CMK (cell line): ENCODE measurements around the gene OTUD5.

ENCODE experiments used
- DNase-seq: peaks from one replicate; pipeline ENCODE4 v3.0.0-alpha.2; 2010; ENCODE audit warnings: low read depth

Gene OTUD5

GRCh38 chrX:48937054-48937907, 20.1 kb downstream of the OTUD5 start:
- peak; percentile 94 for DNase-seq

- no peak for DNase-seq
These were observed 20.9 kb downstream of the OTUD5 start for GRCh38 chrX:48936429-48937053.

- DNase-seq: no peak
These were observed 22.1 kb downstream of the OTUD5 start for GRCh38 chrX:48935301-48935670.

DNA sequence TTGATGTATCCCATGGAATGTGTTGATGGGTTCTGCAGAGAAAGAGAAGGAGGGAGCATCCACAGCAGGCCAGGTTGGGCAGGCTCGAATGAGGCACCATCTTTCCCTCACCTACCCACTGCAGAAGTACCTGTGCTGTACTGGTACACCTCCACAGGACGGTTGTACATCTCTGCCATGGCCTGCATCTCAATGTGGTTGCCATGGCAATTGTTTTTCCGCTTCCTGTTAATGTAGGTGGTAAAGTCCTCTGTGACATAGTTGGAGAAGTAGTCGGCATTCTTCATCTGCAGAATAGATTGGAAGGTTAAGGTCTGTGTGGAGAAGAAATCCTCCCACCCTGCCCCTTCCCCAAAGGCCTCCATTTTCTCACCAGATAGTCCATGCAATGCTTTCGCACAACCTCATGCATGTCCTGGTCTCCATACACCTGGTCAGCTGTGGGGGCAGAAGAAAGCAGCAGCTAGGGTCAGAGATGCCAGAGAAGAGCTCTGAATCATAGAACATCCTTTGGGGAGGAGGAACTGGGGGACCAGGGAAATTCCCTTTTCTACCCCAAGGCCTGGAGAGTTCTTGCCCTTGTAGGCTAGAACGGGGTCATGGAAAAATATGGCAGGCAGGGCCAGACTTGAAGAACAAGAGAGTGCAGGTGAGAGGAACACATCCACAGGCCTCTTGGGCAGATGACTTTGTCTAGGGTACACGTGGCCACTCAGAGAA, 22.7 kb downstream of the OTUD5 start:
- DNase-seq: no peak

DNA sequence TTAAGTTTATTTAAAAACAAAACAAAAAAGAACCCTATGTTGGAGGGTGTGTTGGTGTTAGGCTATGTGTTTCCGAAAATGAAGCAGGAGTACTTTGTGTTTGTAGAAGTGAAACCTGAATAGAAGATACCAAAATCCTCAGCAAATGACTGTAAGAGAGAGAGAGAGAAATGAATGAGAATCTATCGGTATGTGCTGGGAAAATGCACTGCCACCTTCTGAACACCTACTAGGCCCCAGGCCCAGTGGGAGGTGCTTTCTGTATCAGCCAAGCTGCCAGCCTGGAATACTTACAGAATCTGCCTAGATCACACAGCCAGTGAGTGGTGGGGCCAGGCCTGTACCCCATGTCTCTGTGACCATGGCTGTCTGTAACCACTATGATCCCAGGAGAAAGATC, 23.6 kb downstream of the OTUD5 start:
- DNase-seq: no peak

GRCh38 chrX:48927736-48928382, 29.5 kb downstream of the OTUD5 start:
- DNase-seq: no peak

- no peak for DNase-seq
These were observed 30.3 kb downstream of the OTUD5 start for GRCh38 chrX:48927123-48927522.

DNA sequence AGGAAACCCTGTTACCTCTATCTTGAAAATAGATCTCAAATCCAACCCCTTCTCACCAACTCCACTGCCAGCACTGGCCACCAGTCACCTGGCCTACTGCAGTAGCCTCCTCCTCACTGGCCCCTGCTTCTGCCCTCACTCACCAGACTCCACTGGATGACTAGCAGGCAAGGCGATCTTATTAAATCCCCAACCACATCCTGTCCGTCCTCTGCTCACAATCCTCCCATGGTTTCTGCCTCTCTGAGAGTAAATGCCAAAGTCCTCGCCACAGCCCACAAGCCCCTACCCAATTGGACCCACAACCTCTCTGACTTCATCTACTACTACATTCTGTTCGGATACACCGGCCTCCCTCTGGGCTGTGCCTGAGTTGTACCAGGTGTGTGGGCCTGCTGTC, 33.1 kb downstream of the OTUD5 start:
- DNase-seq: no peak

GRCh38 chrX:48923771-48924170, 33.6 kb downstream of the OTUD5 start:
- DNase-seq: no peak

- DNase-seq: no peak
These were observed 36.7 kb downstream of the OTUD5 start for GRCh38 chrX:48920718-48921104.

DNA sequence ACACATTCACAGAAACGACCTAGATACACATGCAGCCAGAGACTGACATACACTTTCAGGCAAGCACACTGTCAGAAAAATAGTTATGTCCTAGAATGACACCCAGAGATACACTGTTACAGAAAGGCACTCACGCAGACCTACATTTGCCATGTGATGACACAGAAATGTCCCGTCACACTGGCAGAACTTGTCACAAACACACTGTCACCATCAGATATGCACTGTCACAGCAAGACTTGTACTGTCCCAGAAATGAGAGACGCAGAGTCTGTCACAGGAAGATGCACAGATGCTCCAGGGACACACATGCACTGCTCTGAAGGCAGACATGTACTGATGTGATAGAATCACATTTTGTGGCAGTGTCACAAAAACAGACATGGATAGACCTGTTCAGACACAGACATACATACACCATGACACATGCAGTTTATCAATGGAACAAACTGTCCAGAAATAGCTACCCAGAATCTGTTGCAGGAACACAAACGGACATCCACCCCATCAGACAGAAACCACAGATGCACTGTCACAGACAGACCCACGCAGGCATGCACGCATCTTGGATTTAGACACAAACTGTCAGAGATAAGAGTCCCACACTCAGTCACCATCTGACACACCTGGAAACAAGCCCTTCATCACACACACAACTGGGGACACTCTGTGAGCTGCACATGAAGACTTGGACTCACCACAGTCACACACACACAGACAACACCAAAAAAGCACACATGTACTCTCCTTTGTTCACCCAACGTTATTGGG, 37.3 kb downstream of the OTUD5 start:
- DNase-seq: no peak

DNA sequence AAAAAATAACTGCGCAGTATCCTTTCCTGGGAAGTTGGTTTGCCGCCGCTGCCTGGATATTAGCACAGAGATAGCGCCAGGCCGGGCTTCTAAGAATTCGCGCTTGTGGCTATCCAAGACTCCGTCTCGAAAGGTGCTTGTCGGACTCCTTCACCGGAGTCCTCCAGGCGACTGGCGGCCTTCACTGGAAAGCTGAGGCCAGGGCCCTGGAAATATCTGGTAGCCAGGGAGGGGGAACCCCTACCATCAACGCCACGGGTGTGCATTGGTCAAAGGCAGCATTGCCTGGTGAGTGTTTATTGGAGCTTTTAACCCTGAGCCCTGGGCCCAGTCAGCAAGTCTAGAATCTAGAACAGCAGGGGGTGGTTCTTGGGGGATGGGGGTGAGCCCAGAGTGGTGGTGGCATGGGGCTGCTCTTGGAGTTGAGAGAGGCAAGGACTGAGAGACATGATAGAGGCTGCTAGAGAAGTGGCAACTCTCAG, 38.0 kb downstream of the OTUD5 start:
- DNase-seq: no peak

DNA sequence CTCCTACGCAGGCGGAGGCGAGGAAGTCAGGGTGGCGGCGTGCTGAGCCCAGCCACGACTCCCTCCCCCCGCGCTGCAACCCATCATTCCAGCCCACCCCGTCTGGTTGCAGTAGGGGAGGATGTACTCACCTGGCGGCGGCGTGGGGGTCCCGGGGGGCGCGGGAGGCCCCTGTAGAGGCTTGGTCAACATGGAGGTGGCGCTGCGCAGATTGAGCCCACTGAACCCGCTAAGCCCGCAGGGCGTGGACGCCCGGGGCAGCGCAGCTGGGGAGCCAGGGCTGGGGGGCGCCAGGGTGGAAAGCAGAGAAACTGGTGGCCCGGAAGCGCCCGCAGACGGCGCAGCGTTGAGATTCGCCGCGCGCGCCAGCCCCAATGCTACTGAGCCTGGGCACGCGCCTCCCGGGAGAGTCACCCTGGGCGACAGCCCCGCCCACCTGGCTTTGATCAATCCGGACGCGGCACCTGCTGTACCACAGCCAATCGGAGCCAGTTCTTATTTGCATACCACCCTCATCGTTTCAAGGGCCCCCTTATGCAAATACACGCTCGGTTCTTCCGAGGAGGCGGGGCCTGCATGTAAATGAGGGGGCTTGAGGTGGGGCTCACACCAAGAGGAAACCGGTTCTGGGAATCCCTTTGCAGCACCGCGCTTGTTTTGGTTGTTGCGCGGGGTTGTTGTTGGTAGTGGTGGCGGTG, 38.6 kb downstream of the OTUD5 start, which contains the start of gene PIM2:
PIM2 (minus strand) TSS at position 382 of the 698 bp plus-strand sequence; CDS start at position 192, 190 bp downstream.
- peak; percentile 90 for DNase-seq

- no peak for DNase-seq
These were observed 39.1 kb downstream of the OTUD5 start for GRCh38 chrX:48918301-48918642.

- DNase-seq: peak; percentile 88
These were observed 40.0 kb downstream of the OTUD5 start for GRCh38 chrX:48917139-48918001.

DNA sequence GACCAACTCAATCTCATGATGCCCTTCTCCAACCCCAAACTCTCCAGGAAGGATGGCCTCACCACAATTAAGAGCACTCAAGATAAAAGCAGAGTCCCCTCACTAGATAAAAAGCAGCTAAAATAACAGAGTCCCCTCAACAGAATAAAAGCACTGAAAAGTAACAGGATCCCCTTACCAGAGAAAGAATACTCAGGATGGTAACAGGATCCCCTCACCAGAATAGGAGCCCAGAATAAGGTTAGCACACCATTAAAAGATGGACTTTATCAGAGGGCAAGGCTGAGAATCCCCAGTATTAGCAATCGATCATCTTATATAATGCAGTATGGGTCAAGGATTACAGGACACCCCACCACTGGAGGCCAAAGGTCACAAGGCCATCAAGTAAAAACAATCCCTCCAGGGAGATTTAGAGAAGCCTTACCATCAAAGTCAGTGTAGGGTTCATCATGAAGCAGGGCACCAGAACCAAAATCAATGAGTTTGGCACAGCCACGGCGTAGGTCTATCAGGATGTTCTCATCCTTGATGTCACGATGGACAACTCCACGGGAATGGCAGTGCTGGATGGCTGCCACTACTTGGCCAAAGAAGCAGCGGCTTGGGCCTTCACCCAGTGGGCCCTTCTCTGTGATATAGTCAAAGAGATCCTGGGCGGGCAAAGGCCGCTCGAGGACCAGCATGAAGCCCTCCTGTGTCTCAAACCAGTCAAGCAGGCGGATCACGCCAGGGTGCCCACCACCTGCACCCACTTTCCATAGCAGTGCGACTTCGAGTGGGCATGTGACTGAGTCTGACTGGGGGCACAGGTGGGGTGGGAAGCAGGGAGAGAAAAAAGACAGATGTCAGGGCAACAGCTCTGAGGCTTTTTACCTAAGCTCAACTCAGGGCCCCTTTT, 42.6 kb downstream of the OTUD5 start:
- no peak for DNase-seq

DNA sequence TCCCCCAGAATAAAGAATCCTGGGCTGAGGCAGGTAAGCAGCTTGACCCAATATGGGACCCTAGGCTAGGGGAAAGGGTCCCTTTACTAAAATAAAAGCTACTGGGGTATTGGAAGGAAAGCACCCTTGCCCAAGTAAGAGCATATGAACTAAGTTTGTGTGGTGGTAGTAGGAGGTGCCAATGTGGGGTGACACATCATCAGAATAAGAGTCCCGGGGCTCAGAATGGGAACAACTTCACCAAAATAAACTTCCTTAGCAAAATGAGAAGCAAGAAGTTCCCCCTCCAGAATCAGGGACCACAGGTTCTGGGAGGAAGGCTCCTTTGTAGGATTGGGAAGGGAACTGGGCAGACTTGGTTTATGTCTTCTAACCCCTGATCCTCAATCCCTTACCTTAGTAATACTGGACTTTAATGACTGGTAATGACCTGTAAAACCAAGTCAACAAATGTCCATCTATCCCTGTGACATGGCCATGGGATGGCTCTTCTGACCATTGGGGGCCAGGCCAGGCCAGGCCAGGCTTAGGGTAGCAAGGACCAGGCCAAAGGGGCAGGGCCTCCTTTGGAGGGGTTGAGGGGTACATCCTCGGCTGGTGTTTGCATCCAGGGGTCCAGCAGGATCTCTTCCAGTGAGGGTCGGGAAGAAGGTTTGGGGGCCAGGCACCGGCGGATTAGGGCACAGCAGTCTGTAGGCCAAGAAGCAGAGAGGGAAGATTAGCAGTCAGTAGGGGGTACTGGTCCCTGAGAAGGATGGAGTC, 43.6 kb downstream of the OTUD5 start:
- DNase-seq: no peak
